ENCODE measurements around the gene MLLT3. TPM values are rescaled to one million over a fixed set of nuclear protein-coding genes. Genes with fewer than 3 reads are reported as not detected.

MLLT3 gene
- total RNA-seq, 2 donors from 2014 or later, result 13.1 to 22.0 TPM

- no peak overlapping the region for H3K4me3 ChIP-seq
- WGBS, result 67% methylated on average over 4 of the region's 4 CpGs
- H3K4me1 ChIP-seq (replicated peaks), result no peaks in the 10 kb centered on the region
- no peaks in the 10 kb centered on the region for H3K27me3 ChIP-seq (replicated peaks; ENCODE audit: insufficient read depth)
- intact Hi-C loops (cut with DNase I), result no loop called here
- no peaks in the 10 kb centered on the region for H3K36me3 ChIP-seq
- no peak for DNase-seq (ENCODE audit: low spot score)
- TF ChIP-seq POLR2A (IDR thresholded peaks at IDR 0.05) (no peak), POLR2AphosphoS5 (IDR thresholded peaks at IDR 0.05) (no peak)
- TF ChIP-seq, protein P1, sequence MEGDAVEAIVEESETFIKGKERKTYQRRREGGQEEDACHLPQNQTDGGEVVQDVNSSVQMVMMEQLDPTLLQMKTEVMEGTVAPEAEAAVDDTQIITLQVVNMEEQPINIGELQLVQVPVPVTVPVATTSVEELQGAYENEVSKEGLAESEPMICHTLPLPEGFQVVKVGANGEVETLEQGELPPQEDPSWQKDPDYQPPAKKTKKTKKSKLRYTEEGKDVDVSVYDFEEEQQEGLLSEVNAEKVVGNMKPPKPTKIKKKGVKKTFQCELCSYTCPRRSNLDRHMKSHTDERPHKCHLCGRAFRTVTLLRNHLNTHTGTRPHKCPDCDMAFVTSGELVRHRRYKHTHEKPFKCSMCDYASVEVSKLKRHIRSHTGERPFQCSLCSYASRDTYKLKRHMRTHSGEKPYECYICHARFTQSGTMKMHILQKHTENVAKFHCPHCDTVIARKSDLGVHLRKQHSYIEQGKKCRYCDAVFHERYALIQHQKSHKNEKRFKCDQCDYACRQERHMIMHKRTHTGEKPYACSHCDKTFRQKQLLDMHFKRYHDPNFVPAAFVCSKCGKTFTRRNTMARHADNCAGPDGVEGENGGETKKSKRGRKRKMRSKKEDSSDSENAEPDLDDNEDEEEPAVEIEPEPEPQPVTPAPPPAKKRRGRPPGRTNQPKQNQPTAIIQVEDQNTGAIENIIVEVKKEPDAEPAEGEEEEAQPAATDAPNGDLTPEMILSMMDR (IDR thresholded peaks at IDR 0.05), result no peak
- no peak overlapping the region for H3K27ac ChIP-seq
- no peaks in the 10 kb centered on the region for H3K9me3 ChIP-seq
Observed at GRCh38 chr9:20650750-20651299, 28.5 kb upstream of the MLLT3 start.

- H3K27ac ChIP-seq, result no peak overlapping the region
Observed at GRCh38 chr9:20650313-20650712, 28.0 kb upstream of the MLLT3 start.

GRCh38 chr9:20649381-20649780 lies 27.1 kb upstream of the MLLT3 start:
- Histone ChIP-seq H3K4me1 (replicated peaks) (no peaks in the 10 kb centered on the region), H3K27me3 (replicated peaks; ENCODE audit: insufficient read depth) (no peaks in the 10 kb centered on the region), H3K9me3 (no peaks in the 10 kb centered on the region), H3K27ac (no peak overlapping the region), H3K4me3 (no peak overlapping the region), H3K36me3 (no peaks in the 10 kb centered on the region)
- WGBS, result 41% methylated on average over 1 of the region's 1 CpG
- TF ChIP-seq POLR2A (IDR thresholded peaks at IDR 0.05), result no peak
- TF ChIP-seq, protein P1 (IDR thresholded peaks at IDR 0.05), result no peak
- TF ChIP-seq POLR2AphosphoS5 (IDR thresholded peaks at IDR 0.05), result no peak
- intact Hi-C loops (cut with DNase I), result no loop called here
- DNase-seq (ENCODE audit: low spot score), result no peak

More at GRCh38 chr9:20650313-20650712, 28.0 kb upstream of the MLLT3 start:
- Histone ChIP-seq H3K4me3 (no peak overlapping the region), H3K4me1 (replicated peaks) (no peaks in the 10 kb centered on the region), H3K9me3 (no peaks in the 10 kb centered on the region), H3K36me3 (no peaks in the 10 kb centered on the region), H3K27me3 (replicated peaks; ENCODE audit: insufficient read depth) (no peaks in the 10 kb centered on the region)
- WGBS, result 98% methylated on average over 4 of the region's 4 CpGs
- no peak for DNase-seq (ENCODE audit: low spot score)
- no peak for TF ChIP-seq POLR2AphosphoS5 (IDR thresholded peaks at IDR 0.05)
- TF ChIP-seq POLR2A (IDR thresholded peaks at IDR 0.05), result no peak
- TF ChIP-seq, protein P1 (IDR thresholded peaks at IDR 0.05), result no peak
- intact Hi-C loops (cut with DNase I), result no loop called here

GRCh38 chr9:20646656-20647055 lies 24.4 kb upstream of the MLLT3 start:
- Histone ChIP-seq H3K36me3 (no peaks in the 10 kb centered on the region), H3K27ac (no peak overlapping the region), H3K4me1 (replicated peaks) (no peaks in the 10 kb centered on the region), H3K27me3 (replicated peaks; ENCODE audit: insufficient read depth) (no peaks in the 10 kb centered on the region), H3K4me3 (no peak overlapping the region), H3K9me3 (no peaks in the 10 kb centered on the region)
- 84% methylated on average over 4 of the region's 4 CpGs for WGBS
- TF ChIP-seq POLR2AphosphoS5 (IDR thresholded peaks at IDR 0.05) (no peak), POLR2A (IDR thresholded peaks at IDR 0.05) (no peak)
- TF ChIP-seq, protein P1 (IDR thresholded peaks at IDR 0.05), result no peak
- DNase-seq (ENCODE audit: low spot score), result no peak
- intact Hi-C loops (cut with DNase I), result no loop called here

DNA sequence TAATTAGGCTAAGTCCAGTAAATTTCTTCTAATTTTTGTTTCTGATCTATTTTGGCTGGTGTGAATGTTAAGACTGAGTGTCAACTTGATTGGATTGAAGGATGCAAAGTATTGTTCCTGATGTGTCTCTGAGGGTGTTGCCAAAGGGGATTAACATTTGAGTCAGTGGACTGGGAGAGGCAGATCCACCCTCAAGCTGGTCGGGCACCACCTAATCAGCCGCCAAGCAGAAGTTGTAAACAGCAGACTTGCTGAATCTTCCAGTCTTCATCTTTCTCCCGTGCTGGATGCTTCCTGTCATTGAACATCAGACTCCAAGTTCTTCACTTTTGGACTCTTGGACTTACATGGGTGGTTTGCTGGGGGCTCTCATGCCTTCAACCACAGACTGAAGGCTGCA lies 21.4 kb upstream of the MLLT3 start:
- no peak overlapping the region for H3K4me3 ChIP-seq
- no peak overlapping the region for H3K27ac ChIP-seq
- H3K9me3 ChIP-seq, result no peaks in the 10 kb centered on the region
- TF ChIP-seq, protein P1 (IDR thresholded peaks at IDR 0.05), result no peak
- TF ChIP-seq POLR2AphosphoS5 (IDR thresholded peaks at IDR 0.05) (no peak), POLR2A (IDR thresholded peaks at IDR 0.05) (no peak)
- DNase-seq (ENCODE audit: low spot score), result no peak
- intact Hi-C loops (cut with DNase I), result no loop called here
- WGBS, result 82% methylated on average over 3 of the region's 3 CpGs
- no peaks in the 10 kb centered on the region for H3K36me3 ChIP-seq
- no peaks in the 10 kb centered on the region for H3K4me1 ChIP-seq (replicated peaks)
- no peaks in the 10 kb centered on the region for H3K27me3 ChIP-seq (replicated peaks; ENCODE audit: insufficient read depth)

Measured in prostate gland (tissue), 2 donors.